Endodermal cell (in vitro differentiated cells): ENCODE results near the gene INSL6. TPM values are rescaled to one million over a fixed set of nuclear protein-coding genes. Genes with fewer than 3 reads are reported as not detected.
A peak's percentile ranks its signal among the peaks of the same experiment; 100 is the strongest.

Source experiments
- DNase-seq: peaks from one replicate; pipeline ENCODE4 v3.0.0-alpha.2; 2017
- H3K27ac ChIP-seq: 2 replicates; pipeline ENCODE4 v1.5.1; 2013; ENCODE audit warnings: mild to moderate bottlenecking, low read depth, low read length, moderate library complexity
- H3K27me3 ChIP-seq: 2 replicates; pipeline ENCODE4 v1.6.1; 2013; ENCODE audit warnings: mild to moderate bottlenecking, low read length, moderate library complexity; ENCODE audit not compliant: insufficient read depth, control insufficient read depth, poor library complexity, severe bottlenecking
- H3K36me3 ChIP-seq: 2 replicates; pipeline ENCODE4 v1.7.0; 2013; ENCODE audit warnings: mild to moderate bottlenecking, low read length, moderate library complexity; ENCODE audit not compliant: control insufficient read depth, insufficient read depth
- H3K4me1 ChIP-seq: one replicate; pipeline ENCODE4 v1.7.0; 2013; ENCODE audit warnings: low read length; ENCODE audit not compliant: control insufficient read depth, insufficient read depth
- H3K4me3 ChIP-seq: 2 replicates; pipeline ENCODE4 v1.5.1; 2013; ENCODE audit warnings: mild to moderate bottlenecking, low read length, moderate library complexity
- H3K9ac ChIP-seq: 2 replicates; pipeline ENCODE4 v1.6.1; 2013; ENCODE audit warnings: mild to moderate bottlenecking, low read length, moderate library complexity; ENCODE audit not compliant: poor library complexity, severe bottlenecking; ENCODE audit errors: extremely low read depth
- H3K9me3 ChIP-seq: 2 replicates; pipeline ENCODE4 v1.6.1; 2013; ENCODE audit warnings: mild to moderate bottlenecking, low read length, moderate library complexity; ENCODE audit not compliant: control insufficient read depth
- H3K27ac Mint-ChIP-seq: 2 replicates; pipeline ENCODE4 v1.8.0; 2020; ENCODE audit warnings: mixed read lengths
- H3K27me3 Mint-ChIP-seq: 2 replicates; pipeline ENCODE4 v1.8.0; 2021; ENCODE audit warnings: mild to moderate bottlenecking, mixed read lengths; ENCODE audit not compliant: insufficient read depth
- H3K36me3 Mint-ChIP-seq: 2 replicates; pipeline ENCODE4 v1.8.0; 2020; ENCODE audit warnings: low read depth, mixed read lengths
- H3K4me1 Mint-ChIP-seq: 2 replicates; pipeline ENCODE4 v1.8.0; 2020; ENCODE audit warnings: mixed read lengths
- H3K4me3 Mint-ChIP-seq: 2 replicates; pipeline ENCODE4 v1.8.0; 2020; ENCODE audit warnings: mild to moderate bottlenecking, moderate library complexity, mixed read lengths
- H3K9me3 Mint-ChIP-seq: 2 replicates; pipeline ENCODE4 v1.8.0; 2020; ENCODE audit warnings: mild to moderate bottlenecking, mixed read lengths
- CTCF ChIP-seq: fragments of 200-600 bp; sonication (generic); conservative IDR thresholded peaks from 2 replicates; pipeline ENCODE4 v1.5.0; 2021; ENCODE audit warnings: antibody characterized with exemption, mild to moderate bottlenecking
- WGBS, 2 experiments: methylation state at CpG; one replicate each; pipeline versions ENCODE4 v1.1.5 to v1.1.7; 2013; ENCODE audit warnings: missing lambda C conversion rate in 2 of 2, mixed read lengths in 1 of 2; ENCODE audit not compliant: insufficient coverage in 1 of 2, insufficient read length in 1 of 2; 5-methylcytosine and 5-hydroxymethylcytosine counted together
- total RNA-seq, 2 donors: library from RNA; stranded (reverse); fragmentation: NEBNext Ultra II Directional in 1 of 2; extraction: Animal tissue kit (Norgen Biotek cat#: 25700) in 1 of 2; gene quantifications; 2 replicates in 1 of 2; 3 replicates in 1 of 2; pipeline ENCODE4 v1.2.1, GENCODE V29; 2021

The INSL6 gene
- total RNA-seq, 2 donors from 2014 or later, result not detected

DNA sequence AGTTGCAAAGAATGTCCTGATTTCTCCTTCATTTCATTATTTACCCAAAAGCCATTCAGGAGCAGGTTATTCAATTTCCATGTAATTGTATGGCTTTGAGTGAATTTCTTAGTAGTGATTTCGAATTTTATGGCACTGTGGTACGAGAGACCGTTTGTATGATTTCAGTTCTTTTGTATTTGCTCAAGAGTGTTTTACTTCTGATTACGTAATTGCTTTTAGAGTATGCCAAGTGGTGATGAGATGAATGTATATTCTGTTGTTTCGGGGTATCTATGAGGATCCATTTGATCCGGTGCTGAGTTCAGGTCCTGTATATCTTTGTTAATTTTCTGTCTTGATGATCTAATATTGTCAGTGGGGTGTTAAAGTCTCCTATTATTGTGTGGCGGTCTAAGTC, 41.2 kb downstream of the INSL6 start:
- Histone ChIP-seq H3K4me1 (no peaks in the 10 kb centered on the region), H3K4me3 (peak overlapping the region; percentile 8), H3K9me3 (peaks cover 16% of the 10 kb centered on the region), H3K36me3 (peaks cover 6% of the 10 kb centered on the region), H3K9ac (no peak overlapping the region), H3K27me3 (peaks cover 8% of the 10 kb centered on the region), H3K27ac (no peak overlapping the region)
- 87 to 91% methylated on average over 5 to 6 of the region's 7 CpGs for WGBS, 2 experiments
- no peak for DNase-seq
- Mint-ChIP-seq H3K4me3 (no peak overlapping the region), H3K4me1 (peaks cover 13% of the 10 kb centered on the region), H3K27me3 (peaks cover 2% of the 10 kb centered on the region), H3K9me3 (peaks cover 11% of the 10 kb centered on the region), H3K36me3 (peaks cover 15% of the 10 kb centered on the region), H3K27ac (no peak overlapping the region)
- no peak for TF ChIP-seq CTCF

DNA sequence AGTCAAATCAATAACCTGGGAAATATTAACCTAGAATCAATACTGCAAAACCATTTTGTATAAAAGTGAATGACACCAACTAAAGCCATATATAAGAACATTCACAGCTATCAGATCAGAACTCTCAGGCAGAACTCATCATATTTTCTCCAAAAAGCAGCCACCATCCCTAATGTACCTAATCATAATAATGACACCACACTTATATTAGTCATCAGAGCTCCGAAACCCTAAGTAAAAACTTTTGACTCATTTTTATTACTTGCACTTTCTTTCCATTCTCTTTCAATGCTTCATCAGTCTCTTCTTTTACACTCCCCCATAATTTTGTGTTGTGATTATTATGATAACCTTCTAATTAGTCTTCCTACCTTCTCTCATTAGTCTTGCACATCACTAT, 45.3 kb downstream of the INSL6 start:
- DNase-seq, result no peak
- H3K36me3 ChIP-seq, result peaks cover 6% of the 10 kb centered on the region
- no peak for TF ChIP-seq CTCF
- H3K4me1 ChIP-seq, result no peaks in the 10 kb centered on the region
- peaks cover 16% of the 10 kb centered on the region for H3K36me3 Mint-ChIP-seq
- peaks cover 13% of the 10 kb centered on the region for H3K4me1 Mint-ChIP-seq
- 97 to 100% methylated on average over 1 of the region's 1 CpG for WGBS, 2 experiments
- no peak overlapping the region for H3K27ac ChIP-seq
- H3K27me3 Mint-ChIP-seq, result peaks cover 11% of the 10 kb centered on the region
- H3K9me3 ChIP-seq, result peaks cover 13% of the 10 kb centered on the region
- H3K9me3 Mint-ChIP-seq, result peaks cover 41% of the 10 kb centered on the region
- no peak overlapping the region for H3K9ac ChIP-seq
- no peak overlapping the region for H3K4me3 Mint-ChIP-seq
- H3K27ac Mint-ChIP-seq, result no peak overlapping the region
- peaks cover 8% of the 10 kb centered on the region for H3K27me3 ChIP-seq
- no peak overlapping the region for H3K4me3 ChIP-seq

GRCh38 chr9:5122516-5122915, 62.9 kb downstream of the INSL6 start:
- no peak overlapping the region for H3K27ac Mint-ChIP-seq
- Histone ChIP-seq H3K27ac (no peak overlapping the region), H3K4me1 (peaks cover 7% of the 10 kb centered on the region), H3K36me3 (peaks cover 26% of the 10 kb centered on the region), H3K9ac (no peak overlapping the region), H3K27me3 (no peaks in the 10 kb centered on the region), H3K9me3 (no peaks in the 10 kb centered on the region), H3K4me3 (no peak overlapping the region)
- no peak for TF ChIP-seq CTCF
- DNase-seq, result no peak
- H3K36me3 Mint-ChIP-seq, result peaks cover 22% of the 10 kb centered on the region
- peaks cover 12% of the 10 kb centered on the region for H3K4me1 Mint-ChIP-seq
- no peak overlapping the region for H3K4me3 Mint-ChIP-seq
- 97 to 100% methylated on average over 2 to 3 of the region's 3 CpGs for WGBS, 2 experiments
- no peaks in the 10 kb centered on the region for H3K27me3 Mint-ChIP-seq
- no peaks in the 10 kb centered on the region for H3K9me3 Mint-ChIP-seq
